Central memory CD8-positive, alpha-beta T cell (primary cell): ENCODE data around the gene BSPRY.
A peak's percentile ranks its signal among the peaks of the same experiment; 100 is the strongest.

Source experiments
- ATAC-seq: fragments of 150-1000 bp; cut with Tn5 transposase; replicated peaks from 2 replicates; pipeline ENCODE4 v1.10.0; 2022; ENCODE audit warnings: mild to moderate bottlenecking, moderate FRiP score, moderate number of reproducible peaks; ENCODE audit not compliant: poor library complexity, severe bottlenecking; ENCODE audit errors: extremely low read depth
- DNase-seq, 2 donors: peaks; one replicate each; pipeline ENCODE4 v3.0.0; 2021; ENCODE audit warnings: low spot score in 2 of 2
- H3K27ac Mint-ChIP-seq: one replicate; pipeline ENCODE4 v1.8.0; 2022; ENCODE audit warnings: low read depth, mild to moderate bottlenecking, moderate library complexity, mixed read lengths
- H3K27me3 Mint-ChIP-seq: one replicate; pipeline ENCODE4 v1.8.0; 2022; ENCODE audit warnings: mixed read lengths
- H3K36me3 Mint-ChIP-seq: one replicate; pipeline ENCODE4 v1.8.0; 2022; ENCODE audit warnings: mild to moderate bottlenecking, moderate library complexity, mixed read lengths; ENCODE audit not compliant: insufficient read depth
- H3K4me1 Mint-ChIP-seq: one replicate; pipeline ENCODE4 v1.8.0; 2022; ENCODE audit warnings: mixed read lengths
- H3K4me3 Mint-ChIP-seq: one replicate; pipeline ENCODE4 v1.8.0; 2022; ENCODE audit warnings: mild to moderate bottlenecking, moderate library complexity, mixed read lengths
- H3K9me3 Mint-ChIP-seq: one replicate; pipeline ENCODE4 v1.8.0; 2022; ENCODE audit warnings: mixed read lengths

The BSPRY gene

GRCh38 chr9:113349445-113350094, at the start of gene BSPRY:
Gene BSPRY (plus strand): TSS chr9:113349541. CDS start chr9:113349580, 39 bp downstream.
- no peak within 1 kb of the TSS for H3K27ac Mint-ChIP-seq
- peaks cover 42% of the 10 kb centered on the region for H3K27me3 Mint-ChIP-seq
- DNase-seq = no peak
- ATAC-seq = peak; percentile 50
- H3K4me1 Mint-ChIP-seq = peaks cover 18% of the 10 kb centered on the region
- peaks cover 5% of the 10 kb centered on the region for H3K36me3 Mint-ChIP-seq
- peak within 1 kb of the TSS; percentile 82 for H3K4me3 Mint-ChIP-seq
- no peaks in the 10 kb centered on the region for H3K9me3 Mint-ChIP-seq

- Mint-ChIP-seq H3K4me3 (no peak overlapping the region), H3K27ac (no peak overlapping the region), H3K9me3 (no peaks in the 10 kb centered on the region)
These were observed 49.5 kb upstream of the BSPRY start for GRCh38 chr9:113299800-113300292.

GRCh38 chr9:113301548-113301947, 47.8 kb upstream of the BSPRY start:
- DNase-seq (no peak), ATAC-seq (no peak)
- Mint-ChIP-seq H3K36me3 (no peaks in the 10 kb centered on the region), H3K27me3 (peaks cover 36% of the 10 kb centered on the region), H3K9me3 (no peaks in the 10 kb centered on the region), H3K27ac (no peak overlapping the region), H3K4me1 (no peaks in the 10 kb centered on the region), H3K4me3 (no peak overlapping the region)

More at GRCh38 chr9:113299800-113300292, 49.5 kb upstream of the BSPRY start:
- no peak for ATAC-seq
- Mint-ChIP-seq H3K27me3 (peaks cover 36% of the 10 kb centered on the region), H3K36me3 (no peaks in the 10 kb centered on the region), H3K4me1 (no peaks in the 10 kb centered on the region)
- DNase-seq = no peak

- no peak within 1 kb of the TSS for H3K27ac Mint-ChIP-seq
- H3K4me1 Mint-ChIP-seq = no peaks in the 10 kb centered on the region
- H3K9me3 Mint-ChIP-seq = no peaks in the 10 kb centered on the region
- H3K36me3 Mint-ChIP-seq = no peaks in the 10 kb centered on the region
- peaks cover 36% of the 10 kb centered on the region for H3K27me3 Mint-ChIP-seq
- no peak within 1 kb of the TSS for H3K4me3 Mint-ChIP-seq
- DNase-seq (no peak), ATAC-seq (no peak)
These were observed 46.4 kb upstream of the BSPRY start, which contains the start of gene RNF183 for GRCh38 chr9:113302792-113303418. Gene RNF183 (minus strand): TSS chr9:113303376. CDS start chr9:113298184, 5,192 bp downstream.

- H3K27ac Mint-ChIP-seq = no peak overlapping the region
- no peak for DNase-seq
- H3K4me3 Mint-ChIP-seq = no peak overlapping the region
- no peaks in the 10 kb centered on the region for H3K36me3 Mint-ChIP-seq
- H3K9me3 Mint-ChIP-seq = no peaks in the 10 kb centered on the region
- peaks cover 20% of the 10 kb centered on the region for H3K27me3 Mint-ChIP-seq
- no peak for ATAC-seq
- no peaks in the 10 kb centered on the region for H3K4me1 Mint-ChIP-seq
These were observed 42.8 kb upstream of the BSPRY start for GRCh38 chr9:113306566-113306965.

- DNase-seq (no peak), ATAC-seq (no peak)
- Mint-ChIP-seq H3K27me3 (peaks cover 11% of the 10 kb centered on the region), H3K36me3 (no peaks in the 10 kb centered on the region), H3K27ac (no peak overlapping the region), H3K9me3 (no peaks in the 10 kb centered on the region), H3K4me3 (no peak overlapping the region), H3K4me1 (no peaks in the 10 kb centered on the region)
These were observed 41.9 kb upstream of the BSPRY start for GRCh38 chr9:113307396-113307975.

GRCh38 chr9:113309204-113309813, 40.0 kb upstream of the BSPRY start:
- no peak for DNase-seq
- Mint-ChIP-seq H3K9me3 (no peaks in the 10 kb centered on the region), H3K27ac (no peak overlapping the region), H3K27me3 (no peaks in the 10 kb centered on the region), H3K4me3 (no peak overlapping the region), H3K4me1 (no peaks in the 10 kb centered on the region), H3K36me3 (no peaks in the 10 kb centered on the region)
- no peak for ATAC-seq

GRCh38 chr9:113310538-113310937, 38.8 kb upstream of the BSPRY start:
- no peaks in the 10 kb centered on the region for H3K36me3 Mint-ChIP-seq
- H3K9me3 Mint-ChIP-seq = no peaks in the 10 kb centered on the region
- ATAC-seq (no peak), DNase-seq (no peak)
- no peaks in the 10 kb centered on the region for H3K4me1 Mint-ChIP-seq
- no peak overlapping the region for H3K27ac Mint-ChIP-seq
- H3K27me3 Mint-ChIP-seq = peaks cover 9% of the 10 kb centered on the region
- no peak overlapping the region for H3K4me3 Mint-ChIP-seq

GRCh38 chr9:113311961-113312360, 37.4 kb upstream of the BSPRY start:
- ATAC-seq (no peak), DNase-seq (no peak)
- H3K27ac Mint-ChIP-seq = no peak overlapping the region
- H3K36me3 Mint-ChIP-seq = no peaks in the 10 kb centered on the region
- H3K9me3 Mint-ChIP-seq = no peaks in the 10 kb centered on the region
- no peaks in the 10 kb centered on the region for H3K4me1 Mint-ChIP-seq
- H3K4me3 Mint-ChIP-seq = no peak overlapping the region
- peaks cover 19% of the 10 kb centered on the region for H3K27me3 Mint-ChIP-seq

- Mint-ChIP-seq H3K27me3 (peaks cover 19% of the 10 kb centered on the region), H3K9me3 (no peaks in the 10 kb centered on the region), H3K4me1 (no peaks in the 10 kb centered on the region), H3K27ac (no peak overlapping the region), H3K36me3 (no peaks in the 10 kb centered on the region), H3K4me3 (no peak overlapping the region)
- ATAC-seq = no peak
- no peak for DNase-seq
These were observed 36.1 kb upstream of the BSPRY start for GRCh38 chr9:113313261-113313660.

GRCh38 chr9:113315231-113315630, 34.1 kb upstream of the BSPRY start:
- Mint-ChIP-seq H3K36me3 (no peaks in the 10 kb centered on the region), H3K9me3 (no peaks in the 10 kb centered on the region), H3K27ac (no peak overlapping the region)

GRCh38 chr9:113316030-113316429, 33.3 kb upstream of the BSPRY start:
- no peak for DNase-seq
- no peak for ATAC-seq
- Mint-ChIP-seq H3K36me3 (no peaks in the 10 kb centered on the region), H3K27me3 (peaks cover 19% of the 10 kb centered on the region), H3K27ac (no peak overlapping the region), H3K4me3 (no peak overlapping the region), H3K4me1 (no peaks in the 10 kb centered on the region), H3K9me3 (no peaks in the 10 kb centered on the region)

More at GRCh38 chr9:113315231-113315630, 34.1 kb upstream of the BSPRY start:
- Mint-ChIP-seq H3K27me3 (peaks cover 19% of the 10 kb centered on the region), H3K4me1 (no peaks in the 10 kb centered on the region), H3K4me3 (no peak overlapping the region)
- no peak for ATAC-seq
- no peak for DNase-seq
